ENCODE data around the gene SLC39A8.

SLC39A8 gene

GRCh38 chr4:102324730-102325129 lies 20.6 kb downstream of the SLC39A8 start:
- DNase-seq, result no peak
- H3K9me3 Mint-ChIP-seq, result no peaks in the 10 kb centered on the region
- peaks cover 21% of the 10 kb centered on the region for H3K4me1 Mint-ChIP-seq
- peaks cover 18% of the 10 kb centered on the region for H3K36me3 Mint-ChIP-seq
- CTCF ChIA-PET, result no interaction called here
- no peak overlapping the region for H3K4me3 Mint-ChIP-seq
- H3K27me3 Mint-ChIP-seq, result no peaks in the 10 kb centered on the region
- no peak overlapping the region for H3K27ac Mint-ChIP-seq

- CTCF ChIA-PET, result interaction anchor here (0.6 kb wide), 1 partner anchor 23 kb away, joined by 3 read pairs; no protein-coding TSS in a partner anchor
- no peaks in the 10 kb centered on the region for H3K9me3 Mint-ChIP-seq
- no peak overlapping the region for H3K27ac Mint-ChIP-seq
Measured at GRCh38 chr4:102322736-102323135, 22.5 kb downstream of the SLC39A8 start.

GRCh38 chr4:102321260-102321995 lies 23.9 kb downstream of the SLC39A8 start:
- no peak for DNase-seq
- Mint-ChIP-seq H3K36me3 (peaks cover 20% of the 10 kb centered on the region), H3K9me3 (no peaks in the 10 kb centered on the region), H3K27ac (no peak overlapping the region), H3K4me1 (peaks cover 18% of the 10 kb centered on the region), H3K4me3 (no peak overlapping the region), H3K27me3 (no peaks in the 10 kb centered on the region)
- CTCF ChIA-PET, result no interaction called here

More at GRCh38 chr4:102322736-102323135, 22.5 kb downstream of the SLC39A8 start:
- no peak overlapping the region for H3K4me3 Mint-ChIP-seq
- peaks cover 18% of the 10 kb centered on the region for H3K36me3 Mint-ChIP-seq
- peaks cover 18% of the 10 kb centered on the region for H3K4me1 Mint-ChIP-seq
- no peaks in the 10 kb centered on the region for H3K27me3 Mint-ChIP-seq
- no peak for DNase-seq

DNA sequence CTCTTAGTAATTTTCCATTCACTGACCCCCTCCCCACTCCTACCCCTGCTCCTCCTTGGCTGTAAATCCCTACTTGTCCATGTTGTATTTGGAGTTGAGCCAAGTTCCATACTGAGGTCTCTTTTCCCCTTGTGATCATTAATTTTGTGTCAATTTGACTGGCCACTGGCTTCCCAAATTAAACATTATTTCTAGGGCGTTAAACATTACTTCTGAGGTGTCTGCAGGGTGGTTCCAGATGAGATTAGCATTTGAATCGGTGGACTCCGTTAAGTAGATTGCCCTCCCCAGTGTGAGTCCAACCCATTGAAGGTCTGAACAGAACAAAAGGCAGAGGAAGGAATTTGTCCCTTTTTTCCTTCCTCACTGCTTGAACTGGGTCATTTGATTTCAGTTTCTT lies 25.7 kb downstream of the SLC39A8 start:
- no peak overlapping the region for H3K4me3 Mint-ChIP-seq
- CTCF ChIA-PET, result no interaction called here
- H3K4me1 Mint-ChIP-seq, result peaks cover 12% of the 10 kb centered on the region
- DNase-seq, result no peak
- H3K27ac Mint-ChIP-seq, result no peak overlapping the region
- no peaks in the 10 kb centered on the region for H3K27me3 Mint-ChIP-seq
- H3K36me3 Mint-ChIP-seq, result peaks cover 24% of the 10 kb centered on the region
- no peaks in the 10 kb centered on the region for H3K9me3 Mint-ChIP-seq

GRCh38 chr4:102318526-102318925 lies 26.8 kb downstream of the SLC39A8 start:
- H3K27ac Mint-ChIP-seq, result no peak overlapping the region
- no peaks in the 10 kb centered on the region for H3K9me3 Mint-ChIP-seq
- H3K27me3 Mint-ChIP-seq, result no peaks in the 10 kb centered on the region
- H3K4me3 Mint-ChIP-seq, result no peak overlapping the region
- peaks cover 12% of the 10 kb centered on the region for H3K4me1 Mint-ChIP-seq
- CTCF ChIA-PET, result interaction anchor here (1.1 to 1.3 kb wide), 2 partner anchors 11 to 19 kb away, joined by 4 to 5 read pairs; no protein-coding TSS in a partner anchor
- no peak for DNase-seq
- peaks cover 29% of the 10 kb centered on the region for H3K36me3 Mint-ChIP-seq

GRCh38 chr4:102318105-102318504 lies 27.2 kb downstream of the SLC39A8 start:
- H3K4me1 Mint-ChIP-seq, result peaks cover 12% of the 10 kb centered on the region
- no peaks in the 10 kb centered on the region for H3K27me3 Mint-ChIP-seq
- peaks cover 31% of the 10 kb centered on the region for H3K36me3 Mint-ChIP-seq
- H3K27ac Mint-ChIP-seq, result no peak overlapping the region
- no peak overlapping the region for H3K4me3 Mint-ChIP-seq
- H3K9me3 Mint-ChIP-seq, result no peaks in the 10 kb centered on the region
- CTCF ChIA-PET, result interaction anchor here (1.1 to 1.3 kb wide), 3 partner anchors 10 to 18 kb away, joined by 3 to 5 read pairs (median 4); no protein-coding TSS in a partner anchor
- DNase-seq, result no peak

GRCh38 chr4:102317459-102317858 lies 27.8 kb downstream of the SLC39A8 start:
- no peak overlapping the region for H3K4me3 Mint-ChIP-seq
- no peaks in the 10 kb centered on the region for H3K9me3 Mint-ChIP-seq
- peaks cover 29% of the 10 kb centered on the region for H3K36me3 Mint-ChIP-seq
- peaks cover 12% of the 10 kb centered on the region for H3K4me1 Mint-ChIP-seq
- CTCF ChIA-PET, result interaction anchor here (1.1 to 1.3 kb wide), 3 partner anchors 10 to 18 kb away, joined by 3 to 5 read pairs (median 4); no protein-coding TSS in a partner anchor
- no peak overlapping the region for H3K27ac Mint-ChIP-seq
- no peak for DNase-seq
- no peaks in the 10 kb centered on the region for H3K27me3 Mint-ChIP-seq

DNA sequence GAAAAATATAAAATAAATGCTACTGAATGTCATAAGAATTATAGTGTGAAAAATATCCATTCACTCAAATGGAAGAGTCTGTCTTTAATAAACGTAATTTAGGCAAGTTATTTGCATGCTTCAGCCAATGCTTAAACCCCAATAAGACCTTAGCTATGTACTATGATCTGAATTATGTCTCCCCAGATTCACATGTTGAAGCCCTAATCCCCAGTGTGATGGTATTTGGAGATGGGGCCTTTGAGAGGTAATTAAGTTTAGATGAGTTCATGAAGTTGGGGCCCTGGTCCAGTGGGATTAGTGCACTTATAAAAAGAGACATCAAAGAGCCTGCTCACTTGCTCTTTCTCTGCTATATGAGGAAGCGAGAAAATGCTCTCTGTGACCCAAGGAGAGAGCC lies 28.7 kb downstream of the SLC39A8 start:
- Mint-ChIP-seq H3K27me3 (no peaks in the 10 kb centered on the region), H3K27ac (no peak overlapping the region), H3K9me3 (no peaks in the 10 kb centered on the region), H3K4me1 (peaks cover 6% of the 10 kb centered on the region), H3K4me3 (no peak overlapping the region), H3K36me3 (peaks cover 31% of the 10 kb centered on the region)
- DNase-seq, result no peak
- CTCF ChIA-PET, result no interaction called here

DNA sequence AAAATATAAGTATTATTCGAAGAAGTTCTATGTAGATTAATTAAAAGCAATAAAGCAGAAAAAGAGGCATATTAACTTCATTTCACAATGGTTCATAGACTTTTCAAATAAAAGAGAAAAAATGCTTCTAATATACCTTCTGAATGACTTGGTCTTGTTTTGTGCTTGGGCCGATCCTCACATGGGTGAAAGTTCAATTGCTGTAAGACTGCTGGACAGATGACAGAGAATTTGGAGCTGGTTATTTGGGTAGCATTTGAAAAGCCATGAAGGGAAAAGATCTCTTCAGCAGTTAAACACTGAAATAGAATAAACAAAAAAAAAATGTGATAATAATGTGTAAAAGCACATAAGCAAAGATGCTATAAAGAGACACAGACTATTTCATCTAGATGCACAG lies 29.8 kb downstream of the SLC39A8 start:
- Mint-ChIP-seq H3K27me3 (no peaks in the 10 kb centered on the region), H3K36me3 (peaks cover 31% of the 10 kb centered on the region), H3K4me3 (no peak overlapping the region), H3K4me1 (no peaks in the 10 kb centered on the region), H3K9me3 (no peaks in the 10 kb centered on the region), H3K27ac (no peak overlapping the region)
- DNase-seq, result no peak
- CTCF ChIA-PET, result no interaction called here

DNA sequence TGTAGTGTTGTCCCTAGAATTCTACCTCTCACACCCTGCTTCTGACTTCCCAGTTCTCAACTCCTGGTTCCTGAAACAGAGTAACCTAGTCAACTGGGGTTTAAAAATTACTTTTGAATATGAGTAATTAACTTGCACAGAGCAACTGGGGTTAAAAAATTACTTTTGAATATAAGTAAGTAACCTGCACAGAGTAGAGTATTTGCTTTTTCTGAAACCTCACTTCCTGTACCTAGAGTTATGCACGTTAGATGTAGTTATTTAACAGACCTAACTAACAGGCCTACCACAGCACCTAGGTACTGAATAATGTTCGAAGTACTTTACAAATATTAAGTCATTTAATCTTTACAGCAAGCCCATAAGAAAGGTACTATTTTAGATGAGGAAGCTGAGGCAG lies 32.9 kb downstream of the SLC39A8 start:
- peaks cover 46% of the 10 kb centered on the region for H3K36me3 Mint-ChIP-seq
- DNase-seq, result no peak
- H3K9me3 Mint-ChIP-seq, result no peaks in the 10 kb centered on the region
- H3K27ac Mint-ChIP-seq, result no peak overlapping the region
- no peaks in the 10 kb centered on the region for H3K27me3 Mint-ChIP-seq
- no peak overlapping the region for H3K4me3 Mint-ChIP-seq
- peaks cover 16% of the 10 kb centered on the region for H3K4me1 Mint-ChIP-seq
- CTCF ChIA-PET, result interaction anchor here (1.9 kb wide), 1 partner anchor 12 kb away, joined by 9 read pairs; no protein-coding TSS in a partner anchor

- Mint-ChIP-seq H3K27ac (no peak overlapping the region), H3K9me3 (no peaks in the 10 kb centered on the region), H3K27me3 (no peaks in the 10 kb centered on the region), H3K36me3 (peaks cover 43% of the 10 kb centered on the region), H3K4me3 (no peak overlapping the region), H3K4me1 (peaks cover 16% of the 10 kb centered on the region)
- DNase-seq, result no peak
- CTCF ChIA-PET, result interaction anchor here (1.9 kb wide), 1 partner anchor 12 kb away, joined by 9 read pairs; no protein-coding TSS in a partner anchor
Measured at GRCh38 chr4:102311912-102312311, 33.4 kb downstream of the SLC39A8 start.

DNA sequence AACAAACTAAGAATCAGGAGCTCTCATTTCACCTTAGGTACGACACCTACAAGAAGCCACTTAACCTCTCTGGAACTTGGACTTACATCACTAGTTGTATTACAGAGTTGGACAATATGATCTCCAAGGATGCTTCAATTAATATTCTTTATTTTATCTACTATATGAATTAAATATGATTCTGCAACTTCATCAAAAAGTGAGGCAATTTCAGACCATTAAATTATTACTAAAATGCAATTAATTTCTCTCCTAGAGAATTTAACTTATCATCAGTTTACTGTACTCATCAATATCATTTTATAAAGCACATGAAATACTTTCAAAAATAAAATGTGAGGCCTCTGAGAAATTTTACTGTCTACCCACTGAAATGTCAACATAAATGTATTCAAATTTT lies 33.9 kb downstream of the SLC39A8 start:
- DNase-seq, result no peak
- no peak overlapping the region for H3K4me3 Mint-ChIP-seq
- CTCF ChIA-PET, result interaction anchor here (0.7 to 1.9 kb wide), 2 partner anchors 9 to 11 kb away, joined by 3 to 9 read pairs; no protein-coding TSS in a partner anchor
- H3K4me1 Mint-ChIP-seq, result peaks cover 16% of the 10 kb centered on the region
- no peak overlapping the region for H3K27ac Mint-ChIP-seq
- H3K36me3 Mint-ChIP-seq, result peaks cover 46% of the 10 kb centered on the region
- no peaks in the 10 kb centered on the region for H3K9me3 Mint-ChIP-seq
- H3K27me3 Mint-ChIP-seq, result no peaks in the 10 kb centered on the region

- CTCF ChIA-PET, result interaction anchor here (1.0 to 1.5 kb wide), 2 partner anchors 9 to 10 kb away, joined by 3 to 4 read pairs; no protein-coding TSS in a partner anchor
- H3K9me3 Mint-ChIP-seq, result no peaks in the 10 kb centered on the region
- H3K4me3 Mint-ChIP-seq, result no peak overlapping the region
- H3K36me3 Mint-ChIP-seq, result peaks cover 44% of the 10 kb centered on the region
- H3K27me3 Mint-ChIP-seq, result no peaks in the 10 kb centered on the region
- no peak overlapping the region for H3K27ac Mint-ChIP-seq
- DNase-seq, result no peak
- peaks cover 16% of the 10 kb centered on the region for H3K4me1 Mint-ChIP-seq
Measured at GRCh38 chr4:102308032-102308799, 37.1 kb downstream of the SLC39A8 start.

- H3K27me3 Mint-ChIP-seq, result no peaks in the 10 kb centered on the region
- peaks cover 44% of the 10 kb centered on the region for H3K36me3 Mint-ChIP-seq
- peaks cover 16% of the 10 kb centered on the region for H3K4me1 Mint-ChIP-seq
- DNase-seq, result no peak
- H3K9me3 Mint-ChIP-seq, result no peaks in the 10 kb centered on the region
- no peak overlapping the region for H3K27ac Mint-ChIP-seq
- no peak overlapping the region for H3K4me3 Mint-ChIP-seq
- CTCF ChIA-PET, result no interaction called here
Measured at GRCh38 chr4:102305666-102306065, 39.6 kb downstream of the SLC39A8 start.
